GM21717 (cell line): ENCODE data around the gene PML.
"Not testable (repeated sequence)": the region's sequence is repeated elsewhere in the genome, so short reads cannot be mapped to it uniquely, and the experiment has no call there.

Source experiments
- ATAC-seq: cut with Tn5 transposase; IDR thresholded peaks from one replicate; pipeline ENCODE4 v1.9.1; 2021; ENCODE audit warnings: mild to moderate bottlenecking, moderate library complexity; ENCODE audit not compliant: unreplicated experiment

PML gene

DNA sequence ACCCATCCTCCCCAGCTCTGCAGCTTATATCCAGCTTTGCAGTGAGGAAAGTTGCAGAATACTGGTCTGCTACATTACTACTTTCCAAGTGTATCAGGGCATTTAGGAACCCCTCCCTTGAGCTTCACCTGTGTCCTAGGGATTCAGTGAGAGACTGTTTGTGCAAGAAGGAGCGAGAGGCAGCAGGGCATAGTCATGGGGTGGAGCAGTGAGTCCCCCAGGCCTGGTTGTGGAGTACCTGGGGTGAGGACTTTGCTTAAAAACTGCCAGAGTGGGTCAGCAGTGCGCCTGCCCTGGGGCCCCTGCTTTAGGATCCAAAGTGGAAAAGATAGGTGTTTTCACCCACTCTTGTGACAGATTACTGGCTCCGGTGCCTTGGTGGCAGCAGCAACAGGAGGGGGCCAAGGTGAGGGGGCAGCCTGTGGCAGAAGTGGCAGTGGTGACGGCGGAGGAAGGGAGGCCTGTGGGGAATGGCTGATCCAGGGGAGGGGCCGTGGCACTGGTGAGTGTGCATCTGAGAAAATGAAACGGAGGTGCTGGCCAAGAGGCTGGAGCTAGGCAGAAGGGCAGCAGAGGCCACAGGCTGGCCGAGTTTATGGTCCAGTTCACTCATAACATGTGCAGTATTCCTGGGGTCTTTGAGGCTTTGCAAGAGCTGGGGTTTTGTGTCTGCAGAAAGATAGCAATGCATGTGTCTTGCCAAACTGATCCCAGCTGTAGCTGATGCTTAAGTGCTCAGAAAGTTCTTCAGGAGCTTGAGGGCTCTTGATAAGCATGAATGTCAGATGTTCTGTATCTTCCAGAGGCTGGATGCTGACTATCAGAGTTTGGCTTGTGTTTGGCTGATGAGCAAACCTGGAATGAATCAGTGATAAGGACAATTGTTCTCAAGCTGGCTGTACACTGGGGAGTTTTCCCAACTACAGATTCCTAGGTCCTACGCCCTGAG lies 44.5 kb downstream of the PML start:
- no peak for ATAC-seq

DNA sequence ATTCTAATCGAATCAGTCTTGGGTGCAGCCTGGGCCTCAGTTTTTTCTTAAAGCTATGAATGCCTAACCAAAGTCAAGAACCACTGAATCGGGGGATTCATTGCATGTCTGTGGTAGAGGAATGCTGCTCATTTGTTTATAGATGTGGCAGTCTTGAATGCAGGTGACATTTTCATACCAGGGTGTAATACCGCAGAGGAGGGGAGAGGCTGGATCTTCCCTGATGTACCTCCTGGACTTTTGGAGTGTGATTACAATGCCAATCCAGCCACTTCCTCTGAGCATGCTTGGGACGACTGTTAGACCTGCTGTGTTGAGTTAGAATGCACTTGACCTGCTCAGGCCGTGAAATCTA lies 45.1 kb downstream of the PML start:
- ATAC-seq = no peak

DNA sequence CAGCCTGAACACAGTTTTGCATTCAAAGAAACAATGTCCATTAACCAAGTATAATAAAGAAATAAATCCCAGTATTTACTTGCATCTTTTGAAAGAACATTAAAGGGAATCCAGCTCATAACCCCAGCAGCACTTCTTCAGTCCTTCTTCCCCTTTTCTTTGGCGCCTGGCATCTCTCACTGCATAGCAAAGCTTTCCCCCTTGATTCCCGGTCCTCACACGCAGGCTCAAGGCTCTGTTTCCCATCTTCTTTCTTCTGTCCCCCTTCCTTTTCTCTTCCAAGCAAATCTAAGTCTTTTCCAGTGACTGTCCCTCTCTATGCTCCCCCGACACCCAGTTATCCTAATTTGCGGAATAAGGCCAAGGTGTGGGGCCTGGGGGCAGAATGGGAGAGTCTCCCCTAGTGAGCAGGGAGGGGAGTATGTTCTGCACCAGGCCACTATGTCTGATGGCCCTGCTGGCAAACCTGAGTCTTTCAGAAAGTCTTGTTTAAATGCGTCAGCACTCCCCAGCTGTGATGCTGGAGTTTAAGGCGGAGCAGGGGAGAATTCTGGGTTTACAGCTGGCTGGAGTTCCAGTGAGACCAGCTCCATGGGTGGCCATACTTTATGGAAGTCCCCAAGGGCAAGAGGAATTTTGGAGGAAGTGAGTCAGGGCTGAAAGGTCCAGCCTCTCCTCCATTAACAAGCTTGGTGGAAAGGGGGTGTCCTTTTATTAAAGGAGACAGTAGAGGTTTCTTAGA lies 45.8 kb downstream of the PML start:
- ATAC-seq = no peak

DNA sequence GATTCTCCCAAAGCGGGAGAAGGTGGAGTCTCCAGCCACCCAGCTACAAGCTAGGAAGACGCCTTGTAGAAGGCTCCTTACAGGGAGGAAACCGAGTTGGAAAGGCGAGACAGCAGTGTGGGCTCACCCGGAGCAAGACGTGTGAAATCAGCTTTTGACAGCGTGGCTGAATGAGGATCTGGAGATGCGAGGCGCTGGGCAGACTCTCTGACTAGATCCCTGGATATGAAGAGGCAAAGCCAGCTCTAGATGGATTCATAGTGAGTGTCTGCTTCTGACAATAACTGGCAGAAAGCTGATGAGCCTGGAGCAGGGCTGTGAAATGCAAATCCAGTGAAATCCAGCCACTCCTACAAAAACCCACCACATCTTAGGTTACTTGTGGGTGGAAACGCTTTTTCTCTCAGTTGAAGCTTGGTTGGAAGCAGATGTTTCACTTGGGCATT lies 46.8 kb downstream of the PML start:
- ATAC-seq = no peak

DNA sequence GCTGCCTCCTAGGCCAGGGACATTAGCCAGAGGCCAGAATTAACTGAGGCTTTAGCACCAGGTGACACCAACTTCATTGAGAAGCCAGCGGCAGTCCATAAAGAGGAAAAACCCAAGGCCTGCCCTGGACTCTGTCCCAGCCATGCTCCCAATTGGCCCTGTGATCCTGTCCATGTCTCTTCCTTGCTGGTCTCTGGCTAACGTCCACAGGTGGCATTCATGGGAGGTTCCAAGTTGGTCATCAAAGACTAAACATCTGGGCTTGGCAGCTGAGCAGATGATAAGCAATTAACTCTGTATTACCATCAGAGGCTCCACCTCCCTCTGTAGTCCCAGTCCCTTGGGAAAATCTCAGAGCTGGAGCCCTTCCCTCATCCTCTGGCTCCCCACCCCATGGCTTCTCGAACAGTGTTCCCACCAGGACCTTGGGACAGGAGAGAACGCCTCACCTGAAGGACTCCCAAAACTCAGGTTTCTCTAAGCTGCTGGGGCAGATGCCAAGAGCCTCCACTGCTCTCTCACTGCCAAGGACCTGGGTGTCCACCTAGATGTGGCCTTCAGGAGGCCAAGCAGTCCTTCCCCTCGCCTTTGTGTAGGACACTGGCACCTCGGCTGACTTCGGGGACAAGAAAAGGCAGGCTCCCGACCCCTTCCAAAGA lies 47.4 kb downstream of the PML start:
- no peak for ATAC-seq

DNA sequence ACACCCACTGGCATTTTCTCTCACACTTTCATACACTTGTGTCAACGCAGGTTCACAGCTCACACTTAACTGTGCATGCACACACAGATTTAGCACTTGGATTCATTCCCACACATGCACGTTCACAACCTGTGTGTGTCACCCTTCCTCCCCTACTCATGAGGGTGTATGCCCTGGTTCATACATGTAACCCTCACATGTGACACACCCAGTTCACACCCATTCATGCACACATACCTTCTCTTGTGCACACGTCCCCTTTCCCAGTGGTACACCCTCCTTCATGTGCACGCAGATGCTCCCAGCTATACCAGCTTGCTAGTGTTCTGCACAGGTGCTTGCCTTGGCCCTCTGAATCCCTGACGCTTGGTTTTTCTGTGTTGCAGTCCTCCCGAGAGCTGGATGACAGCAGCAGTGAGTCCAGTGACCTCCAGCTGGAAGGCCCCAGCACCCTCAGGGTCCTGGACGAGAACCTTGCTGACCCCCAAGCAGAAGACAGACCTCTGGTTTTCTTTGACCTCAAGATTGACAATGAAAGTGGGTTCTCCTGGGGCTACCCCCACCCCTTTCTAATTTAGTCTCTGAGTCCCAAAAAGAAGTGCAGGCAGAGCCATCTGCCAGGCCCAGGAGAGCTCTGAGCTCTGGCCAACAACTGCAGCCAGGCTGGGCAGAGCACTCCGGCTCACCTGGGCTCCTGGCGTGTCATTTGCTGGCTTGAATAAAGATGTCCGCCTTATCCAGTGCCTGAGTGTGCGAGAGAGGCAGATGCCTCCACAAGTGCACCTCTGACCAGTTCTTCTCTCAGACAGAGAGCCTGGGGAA lies 48.3 kb downstream of the PML start:
- no peak for ATAC-seq

DNA sequence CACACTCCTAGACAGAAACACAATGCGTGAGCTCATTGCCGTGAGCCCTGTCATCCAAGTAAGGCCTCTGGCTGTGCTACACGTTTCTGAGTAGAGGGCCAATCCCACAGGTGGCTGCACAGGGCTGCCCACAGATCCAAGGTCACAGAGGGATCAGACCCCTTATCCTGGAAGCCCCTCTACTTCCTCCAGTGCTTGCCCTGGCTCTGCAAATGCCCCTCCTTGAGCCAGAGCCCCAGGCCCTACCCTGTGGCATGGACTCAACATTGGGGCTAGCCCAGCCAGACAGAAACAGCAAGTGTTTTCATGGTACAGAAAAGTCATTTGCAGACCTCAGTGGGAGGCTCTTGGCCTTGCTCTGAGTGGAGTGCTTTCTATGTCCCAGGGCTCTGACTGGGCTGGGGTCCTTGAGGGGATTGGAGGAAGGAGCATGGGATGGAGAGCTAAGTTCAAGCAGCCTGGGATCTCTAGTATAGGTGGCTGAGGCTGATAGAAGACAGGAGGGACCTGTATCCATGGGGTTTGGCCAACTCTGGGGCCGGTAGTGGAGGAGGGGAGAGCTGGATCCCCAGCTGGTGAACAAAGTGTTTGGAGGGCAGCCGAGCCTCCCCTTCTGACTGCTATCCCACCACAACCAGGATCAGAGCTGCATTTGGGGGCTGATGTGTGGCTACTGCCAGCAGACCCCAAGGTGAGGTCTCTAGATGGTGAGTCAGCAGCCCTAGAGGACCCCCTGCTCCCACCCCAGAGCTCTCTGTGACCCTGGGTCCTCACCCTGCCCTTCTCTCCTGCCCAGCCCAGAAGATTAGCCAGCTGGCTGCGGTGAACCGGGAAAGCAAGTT lies 49.1 kb downstream of the PML start:
- ATAC-seq = no peak

DNA sequence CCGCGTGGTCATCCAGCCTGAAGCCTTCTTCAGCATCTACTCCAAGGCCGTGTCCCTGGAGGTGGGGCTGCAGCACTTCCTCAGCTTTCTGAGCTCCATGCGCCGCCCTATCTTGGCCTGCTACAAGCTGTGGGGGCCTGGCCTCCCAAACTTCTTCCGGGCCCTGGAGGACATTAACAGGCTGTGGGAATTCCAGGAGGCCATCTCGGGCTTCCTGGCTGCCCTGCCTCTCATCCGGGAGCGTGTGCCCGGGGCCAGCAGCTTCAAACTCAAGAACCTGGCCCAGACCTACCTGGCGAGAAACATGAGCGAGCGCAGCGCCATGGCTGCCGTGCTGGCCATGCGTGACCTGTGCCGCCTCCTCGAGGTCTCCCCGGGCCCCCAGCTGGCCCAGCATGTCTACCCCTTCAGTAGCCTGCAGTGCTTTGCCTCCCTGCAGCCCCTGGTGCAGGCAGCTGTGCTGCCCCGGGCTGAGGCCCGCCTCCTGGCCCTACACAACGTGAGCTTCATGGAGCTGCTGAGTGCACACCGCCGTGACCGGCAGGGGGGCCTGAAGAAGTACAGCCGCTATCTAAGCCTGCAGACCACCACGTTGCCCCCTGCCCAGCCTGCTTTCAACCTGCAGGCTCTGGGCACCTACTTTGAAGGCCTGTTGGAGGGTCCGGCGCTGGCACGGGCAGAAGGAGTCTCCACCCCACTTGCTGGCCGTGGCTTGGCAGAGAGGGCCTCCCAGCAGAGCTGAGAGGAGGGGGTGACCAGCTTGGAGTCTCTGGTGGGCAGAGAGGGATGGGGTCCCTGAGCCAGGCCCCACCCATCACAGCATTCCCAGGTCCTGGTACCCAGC lies 50.0 kb downstream of the PML start:
- ATAC-seq = no peak

DNA sequence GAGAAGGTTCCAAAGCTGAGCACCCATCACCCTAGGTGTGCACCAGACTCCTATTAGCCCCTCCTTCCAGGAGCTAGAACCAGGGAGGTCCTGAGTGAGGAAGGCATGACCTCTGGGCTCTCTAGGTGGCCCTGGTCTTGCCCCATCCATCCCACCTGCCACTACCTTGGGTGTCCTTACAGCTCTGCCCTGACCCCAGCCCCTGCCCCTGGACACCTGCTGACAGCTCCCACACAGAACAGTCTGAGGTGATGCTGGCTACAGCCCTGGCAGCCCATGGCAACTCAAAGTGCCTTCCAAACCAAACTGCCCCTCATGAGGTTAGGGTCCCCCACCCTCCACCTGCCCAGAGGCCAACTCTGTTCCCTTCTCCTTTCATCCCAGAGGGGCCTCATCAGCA lies 50.7 kb downstream of the PML start:
- no peak for ATAC-seq

DNA sequence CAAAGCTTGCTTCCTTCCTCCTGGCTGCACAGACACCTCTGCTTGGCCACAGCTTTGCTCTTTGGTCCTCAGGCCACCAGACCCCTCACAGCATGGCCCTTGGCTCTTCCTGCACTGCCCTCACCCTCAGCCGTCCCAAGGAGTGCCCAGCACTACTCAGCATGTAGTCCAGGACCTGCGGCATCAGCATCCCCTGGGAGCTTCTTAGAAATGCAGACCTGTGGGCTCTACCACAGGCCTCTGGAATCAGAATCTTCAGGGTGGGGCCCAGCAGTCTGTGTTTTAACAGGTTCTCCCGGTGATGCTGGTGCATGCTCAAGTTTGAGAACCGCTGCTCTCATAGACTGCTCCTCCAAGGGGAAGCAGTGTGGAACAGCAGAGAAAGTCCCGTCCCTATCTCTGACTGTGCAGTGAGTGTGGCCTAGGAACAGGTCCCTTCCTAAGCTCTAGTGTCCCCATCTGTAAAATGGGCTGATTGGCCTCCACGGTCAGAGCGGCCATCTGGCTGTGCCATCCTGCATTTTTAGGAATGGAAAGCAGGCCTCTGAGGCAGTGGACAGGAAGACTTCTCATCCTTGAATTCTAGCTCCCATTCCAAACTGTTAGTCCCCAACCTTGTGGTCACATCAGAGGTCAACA lies 51.2 kb downstream of the PML start:
- ATAC-seq = no peak

DNA sequence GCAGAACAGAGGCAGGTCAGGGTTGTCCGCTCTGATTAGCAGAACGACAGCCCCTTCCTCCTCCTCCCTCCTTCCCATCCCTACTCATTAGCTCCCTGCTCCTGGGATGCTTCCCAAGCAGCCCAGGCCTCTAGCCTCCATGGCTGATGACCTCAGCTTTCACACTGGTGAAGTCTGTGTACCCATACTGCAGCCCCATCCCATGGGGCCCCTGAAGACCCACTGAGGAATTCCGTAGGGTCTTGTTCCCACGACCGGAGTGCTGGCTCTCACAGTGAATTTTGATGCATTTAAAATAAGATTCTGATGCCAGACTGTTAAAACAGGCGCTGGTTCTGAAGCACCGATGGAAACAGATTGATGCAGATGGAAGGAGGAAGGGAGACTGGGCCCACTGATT lies 51.8 kb downstream of the PML start:
- no peak for ATAC-seq

DNA sequence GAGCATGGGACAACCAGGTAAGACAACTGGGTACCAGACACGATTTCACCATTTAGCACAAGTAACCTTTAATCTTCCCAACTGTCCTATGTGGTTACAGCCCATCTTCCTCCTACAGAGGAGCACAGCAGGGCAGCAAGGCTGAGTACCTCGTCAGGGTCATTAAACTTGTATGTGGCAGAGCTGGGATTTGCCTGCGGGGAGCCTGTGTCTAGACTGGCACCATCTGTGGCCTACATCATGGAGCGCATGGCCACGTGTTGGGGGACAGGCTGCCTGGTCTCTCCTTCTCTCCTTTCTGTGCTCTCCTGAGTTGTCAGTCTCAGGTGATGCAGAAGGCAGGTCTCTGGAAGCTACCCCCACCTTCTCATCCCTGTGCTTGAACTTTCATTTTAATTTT lies 55.6 kb downstream of the PML start:
- ATAC-seq = no peak

DNA sequence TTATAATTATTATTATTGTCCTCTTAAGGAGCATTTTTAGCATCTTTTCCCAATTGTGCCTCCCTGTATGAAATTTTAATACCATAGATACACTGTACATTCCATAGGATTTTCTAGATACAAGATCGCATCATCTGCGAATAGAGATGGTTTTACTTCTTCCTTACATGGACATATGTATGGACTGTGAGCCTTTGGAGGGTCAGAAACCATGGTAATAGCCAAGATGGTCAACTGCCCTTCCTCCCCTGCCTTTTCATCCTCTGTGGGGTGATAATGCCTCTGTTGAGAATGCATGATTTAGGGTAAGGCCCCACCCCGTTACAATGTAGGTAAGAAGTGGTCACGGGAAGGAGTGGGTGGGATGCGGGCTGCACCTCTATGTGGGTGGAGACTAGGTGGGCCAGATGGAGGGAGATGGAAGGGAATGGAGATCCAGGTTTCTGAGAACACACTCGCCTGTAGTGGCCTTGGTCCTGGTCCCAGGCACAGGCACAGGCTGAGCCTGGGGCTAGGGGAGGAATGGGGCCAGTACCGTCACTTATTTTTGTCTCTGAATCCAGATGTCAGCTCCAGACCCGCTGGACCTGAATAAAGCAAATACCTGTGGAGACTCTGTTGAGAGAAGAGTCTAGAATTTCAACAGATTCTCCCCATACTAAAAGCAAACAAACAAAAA lies 56.2 kb downstream of the PML start:
- ATAC-seq = no peak

DNA sequence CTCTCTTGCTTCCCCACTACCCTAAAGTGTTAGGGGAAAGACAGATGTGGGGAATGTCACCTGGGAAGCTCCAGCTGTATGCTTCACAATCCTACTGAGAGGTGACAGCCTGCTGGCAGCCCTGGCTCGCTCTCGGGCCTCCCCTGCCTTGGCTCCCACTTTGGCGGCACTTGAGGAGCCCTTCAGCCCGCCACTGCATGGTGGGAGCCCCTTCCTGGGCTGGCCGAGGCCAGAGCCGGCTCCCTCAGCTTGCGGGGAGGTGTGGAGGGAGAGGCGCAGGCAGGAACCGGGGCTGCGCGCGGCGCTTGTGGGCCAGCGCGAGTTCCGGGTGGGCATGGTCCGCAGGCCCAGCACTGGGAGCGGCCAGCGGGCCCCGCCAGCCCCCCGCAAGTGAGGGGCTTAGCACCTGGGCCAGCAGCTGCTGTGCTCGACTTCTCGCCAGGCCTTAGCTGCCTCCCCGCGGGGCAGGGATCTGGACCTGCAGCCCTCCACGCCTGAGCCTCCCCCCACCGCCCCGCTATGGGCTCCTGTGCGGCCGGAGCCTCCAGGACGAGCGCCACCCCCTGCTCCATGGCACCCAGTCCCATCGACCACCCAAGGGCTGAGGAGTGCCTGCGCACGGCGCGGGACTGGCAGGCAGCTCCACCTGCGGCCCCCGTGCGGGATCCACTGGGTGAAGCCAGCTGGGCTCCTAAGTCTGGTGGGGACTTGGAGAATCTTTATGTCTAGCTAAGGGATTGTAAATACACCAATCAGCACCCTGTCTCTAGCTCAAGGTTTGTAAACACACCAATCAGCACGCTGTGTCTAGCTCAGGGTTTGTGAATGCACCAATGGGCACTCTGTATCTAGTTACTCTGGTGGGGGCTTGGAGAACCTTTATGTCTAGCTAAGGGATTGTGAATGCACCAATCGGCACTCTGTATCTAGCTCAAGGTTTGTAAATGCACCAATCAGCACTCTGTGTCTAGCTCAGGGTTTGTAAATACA lies 58.0 kb downstream of the PML start:
- ATAC-seq = not testable (repeated sequence)

DNA sequence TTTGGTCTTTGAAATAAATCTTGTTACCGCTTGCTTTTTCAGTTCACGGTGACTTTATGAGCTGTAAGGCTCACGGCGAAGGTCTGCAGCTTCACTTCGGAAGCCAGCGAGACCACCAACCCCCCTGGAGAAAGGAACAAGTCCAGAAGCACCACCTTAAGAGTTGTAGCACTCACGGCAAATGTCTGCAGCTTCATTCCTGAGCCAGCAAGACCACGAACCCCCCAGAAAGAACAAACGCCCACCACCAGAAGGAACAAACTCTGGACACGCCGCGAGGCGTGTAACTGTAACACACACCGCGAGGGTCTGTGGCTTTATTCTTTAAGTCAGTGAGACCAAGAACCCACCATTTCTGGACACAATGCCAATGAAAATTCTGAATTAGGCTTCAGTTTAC lies 59.0 kb downstream of the PML start:
- no peak for ATAC-seq

DNA sequence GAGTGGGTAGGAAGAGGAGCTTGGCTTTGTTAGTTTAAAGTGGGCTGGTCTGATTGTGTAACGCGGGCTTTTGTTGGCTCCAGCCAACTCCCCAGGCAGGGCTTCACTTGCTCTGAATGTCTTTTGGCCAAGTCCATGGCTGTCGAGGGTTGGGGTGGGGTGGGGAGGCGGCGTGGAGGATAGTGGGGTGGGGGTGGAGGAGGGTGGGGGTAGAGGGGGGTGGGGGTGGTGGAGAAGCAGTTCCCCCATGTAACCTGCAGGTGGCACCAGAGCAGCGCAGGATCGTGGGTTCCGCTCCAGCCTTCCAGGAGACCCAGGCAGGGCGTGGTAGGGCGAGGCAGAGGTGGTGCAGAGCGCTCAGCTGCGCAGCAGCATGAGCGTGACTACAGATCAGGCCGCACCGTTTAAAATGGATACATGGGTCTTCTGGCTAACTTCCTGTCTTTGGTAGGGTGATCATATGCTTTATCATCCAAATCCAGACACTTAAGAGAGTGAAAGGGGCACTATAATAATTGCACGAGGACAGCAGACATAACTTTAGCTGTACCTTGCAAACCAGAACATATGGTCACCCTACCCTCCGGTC lies 59.5 kb downstream of the PML start:
- no peak for ATAC-seq
